Stimulated activated CD4-positive, alpha-beta T cell treated with anti-CD3 and anti-CD28 coated beads, Interleukin-12 subunit alpha, Interleukin-12 subunit beta, amount 100 ng/mL, for 48 hours (primary cell): ENCODE results near the gene UBR7.
"Not testable (repeated sequence)": the region's sequence is repeated elsewhere in the genome, so short reads cannot be mapped to it uniquely, and the experiment has no call there.

Experiments
- DNase-seq, 3 donors: peaks; one replicate each; pipeline ENCODE4 v3.0.0-alpha.2; 2020; ENCODE audit warnings: low read depth in 2 of 3, low spot score in 1 of 3

UBR7 gene, protein sequence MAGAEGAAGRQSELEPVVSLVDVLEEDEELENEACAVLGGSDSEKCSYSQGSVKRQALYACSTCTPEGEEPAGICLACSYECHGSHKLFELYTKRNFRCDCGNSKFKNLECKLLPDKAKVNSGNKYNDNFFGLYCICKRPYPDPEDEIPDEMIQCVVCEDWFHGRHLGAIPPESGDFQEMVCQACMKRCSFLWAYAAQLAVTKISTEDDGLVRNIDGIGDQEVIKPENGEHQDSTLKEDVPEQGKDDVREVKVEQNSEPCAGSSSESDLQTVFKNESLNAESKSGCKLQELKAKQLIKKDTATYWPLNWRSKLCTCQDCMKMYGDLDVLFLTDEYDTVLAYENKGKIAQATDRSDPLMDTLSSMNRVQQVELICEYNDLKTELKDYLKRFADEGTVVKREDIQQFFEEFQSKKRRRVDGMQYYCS

DNA sequence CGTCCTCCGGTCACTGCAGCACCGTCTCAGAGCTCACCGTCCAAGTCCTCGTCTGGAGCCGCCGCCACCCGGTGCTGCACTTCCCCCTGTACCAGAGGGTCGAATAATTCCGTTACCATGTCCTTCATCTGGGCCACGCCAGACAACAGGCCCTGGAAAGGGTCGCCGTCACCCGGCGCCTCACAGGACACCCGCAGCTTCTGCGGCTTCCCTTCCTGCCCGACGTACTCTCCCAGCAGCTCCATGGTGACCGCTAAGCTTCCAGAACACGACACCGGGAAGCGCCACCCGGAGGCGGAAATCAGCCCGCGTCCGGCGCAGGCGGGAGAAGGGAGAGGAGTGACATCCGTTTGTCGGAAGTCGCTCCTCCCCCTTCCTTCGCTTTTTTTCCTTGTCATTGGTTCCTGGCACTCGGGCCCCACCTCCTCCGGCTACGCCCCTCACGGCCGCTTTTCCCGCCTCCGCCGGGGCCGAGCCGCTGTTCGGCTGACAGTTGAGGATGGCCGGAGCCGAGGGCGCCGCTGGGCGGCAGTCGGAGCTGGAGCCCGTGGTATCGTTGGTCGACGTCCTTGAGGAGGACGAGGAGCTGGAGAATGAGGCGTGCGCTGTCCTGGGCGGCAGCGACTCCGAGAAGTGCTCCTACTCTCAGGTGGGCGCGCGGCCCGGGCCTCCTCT lies at the start of gene UBR7, which contains the start of gene GON7:
Gene UBR7, plus strand, starts transcription at position 464 of the 675 bp plus-strand sequence. Its CDS starts 36 bp downstream, at position 500.
Gene GON7, minus strand, starts transcription at position 273 of the 675 bp plus-strand sequence. Its CDS starts 28 bp downstream, at position 245.
- DNase-seq: peak; percentile 85 to 90 (median 88)

- not testable (repeated sequence) for DNase-seq
Measured at GRCh38 chr14:93158349-93158748, 48.7 kb upstream of the UBR7 start.

DNA sequence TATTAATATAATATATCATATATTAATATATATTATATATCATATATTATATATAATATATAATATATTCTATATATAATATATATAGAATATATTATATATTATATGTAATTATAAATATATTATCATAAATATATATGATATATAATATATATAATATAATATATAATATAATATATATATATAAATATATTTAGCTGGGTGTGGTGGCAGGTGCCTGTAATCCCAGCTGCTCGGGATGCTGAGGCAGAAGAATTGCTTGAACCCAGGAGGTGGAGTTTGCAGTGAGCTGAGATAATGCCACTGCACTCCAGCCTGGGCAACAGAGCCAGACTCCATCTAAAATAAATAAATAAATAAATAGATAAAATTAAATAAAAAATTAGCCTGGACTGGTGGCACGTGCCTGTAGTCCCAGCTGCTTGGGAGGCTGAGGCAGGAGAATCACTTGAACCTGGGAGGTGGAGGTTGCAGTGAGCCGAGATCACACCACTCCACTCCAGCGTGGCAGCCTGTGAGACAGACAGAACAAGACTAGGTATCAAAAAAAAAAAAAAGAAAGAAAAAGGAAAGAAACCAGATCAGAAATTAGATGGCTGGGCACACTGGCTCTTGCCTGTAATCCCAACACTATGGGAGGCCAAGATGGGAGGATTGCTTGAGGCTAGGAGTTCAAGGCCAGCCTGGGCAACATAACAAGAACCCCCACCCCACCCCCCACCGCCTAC lies 47.3 kb upstream of the UBR7 start:
- DNase-seq: not testable (repeated sequence)

DNA sequence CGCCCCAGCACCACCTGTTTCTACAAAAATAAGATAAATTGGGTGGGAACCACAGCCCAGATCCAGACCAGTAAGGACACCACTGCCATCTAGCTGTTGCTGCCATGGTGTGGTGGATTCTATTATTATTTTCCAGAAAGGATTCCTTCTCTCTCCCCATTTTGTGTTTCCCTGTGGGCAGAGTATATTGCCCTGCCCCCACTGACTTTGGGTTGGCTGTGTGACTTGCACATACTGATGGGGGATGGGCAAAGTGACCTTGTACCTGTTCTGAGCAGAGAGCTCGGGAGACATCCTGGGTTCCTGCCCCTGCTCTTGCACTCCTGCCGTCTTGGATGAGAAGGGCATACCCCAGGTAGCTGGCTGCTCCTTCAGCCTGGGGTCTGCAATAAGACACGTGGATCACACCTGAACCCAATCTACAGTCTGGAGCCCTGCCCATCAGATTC lies 46.7 kb upstream of the UBR7 start:
- no peak for DNase-seq

- no peak for DNase-seq
Measured at GRCh38 chr14:93161411-93161940, 45.6 kb upstream of the UBR7 start.

- DNase-seq: no peak
Measured at GRCh38 chr14:93163564-93163963, 43.5 kb upstream of the UBR7 start.

DNA sequence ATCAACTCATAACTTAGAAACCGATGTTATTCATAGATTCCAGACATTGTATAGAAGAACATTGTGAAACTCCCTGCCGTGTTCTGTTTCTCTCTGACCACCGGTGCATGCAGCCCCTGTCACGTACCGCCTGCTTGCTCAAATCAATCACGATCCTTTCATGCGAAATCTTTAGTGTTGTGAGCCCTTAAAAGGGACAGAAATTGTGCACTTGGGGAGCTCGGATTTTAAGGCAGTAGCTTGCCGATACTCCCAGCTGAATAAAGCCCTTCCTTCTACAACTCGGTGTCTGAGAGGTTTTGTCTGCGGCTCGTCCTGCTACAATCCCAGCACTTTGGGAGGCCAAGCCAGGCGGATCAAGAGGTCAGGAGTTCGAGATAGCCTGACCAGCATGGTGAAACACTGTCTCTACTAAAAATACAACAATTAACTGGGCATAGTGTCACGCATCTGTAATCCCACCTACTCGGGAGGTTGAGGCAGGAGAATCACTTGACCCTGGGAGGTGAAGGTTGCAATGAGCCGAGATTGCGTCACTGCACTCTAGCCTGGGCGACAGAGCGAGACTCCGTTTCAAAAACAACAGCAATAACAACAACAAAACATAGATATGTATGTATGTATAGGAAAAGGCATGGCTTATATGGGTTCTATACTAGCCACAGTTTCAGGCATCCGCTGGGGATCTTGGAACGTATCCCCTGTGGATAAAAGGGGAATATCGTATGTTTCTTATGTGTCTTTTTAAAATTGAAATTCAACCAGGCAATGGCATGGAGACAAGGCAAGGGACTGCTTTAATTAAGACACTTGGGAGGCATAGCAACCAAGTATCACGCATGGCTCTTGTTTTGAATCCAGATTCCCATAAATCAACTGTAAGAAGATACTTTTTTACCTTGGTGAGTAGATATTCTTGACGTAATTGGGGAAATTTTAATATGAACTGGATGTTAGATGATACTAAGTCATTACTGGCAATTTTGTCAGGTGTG lies 41.5 kb upstream of the UBR7 start:
- DNase-seq: not testable (repeated sequence)

- DNase-seq: not testable (repeated sequence)
Measured at GRCh38 chr14:93168610-93169009, 38.4 kb upstream of the UBR7 start.

- DNase-seq: not testable (repeated sequence)
Measured at GRCh38 chr14:93169619-93170018, 37.4 kb upstream of the UBR7 start.

DNA sequence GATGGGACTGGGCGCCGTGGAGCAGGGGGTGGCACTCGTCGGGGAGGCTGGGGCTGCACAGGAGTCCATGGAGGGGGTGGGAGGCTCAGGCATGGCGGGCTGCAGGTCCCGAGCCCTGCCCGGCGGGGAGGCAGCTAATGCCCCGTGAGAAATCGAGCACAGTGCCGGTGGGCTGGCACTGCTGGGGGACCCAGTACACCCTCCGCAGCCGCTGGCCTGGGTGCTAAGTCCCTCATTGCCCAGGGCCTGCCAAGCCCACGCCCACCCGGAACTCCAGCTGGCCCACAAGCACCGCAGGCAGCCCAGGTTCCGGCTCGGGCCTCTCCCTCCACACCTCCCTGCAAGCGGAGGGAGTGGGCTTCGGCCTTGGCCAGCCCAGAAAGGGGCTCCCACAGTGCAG lies 36.9 kb upstream of the UBR7 start:
- DNase-seq: not testable (repeated sequence)

- DNase-seq: no peak
Measured at GRCh38 chr14:93171376-93171775, 35.7 kb upstream of the UBR7 start.

DNA sequence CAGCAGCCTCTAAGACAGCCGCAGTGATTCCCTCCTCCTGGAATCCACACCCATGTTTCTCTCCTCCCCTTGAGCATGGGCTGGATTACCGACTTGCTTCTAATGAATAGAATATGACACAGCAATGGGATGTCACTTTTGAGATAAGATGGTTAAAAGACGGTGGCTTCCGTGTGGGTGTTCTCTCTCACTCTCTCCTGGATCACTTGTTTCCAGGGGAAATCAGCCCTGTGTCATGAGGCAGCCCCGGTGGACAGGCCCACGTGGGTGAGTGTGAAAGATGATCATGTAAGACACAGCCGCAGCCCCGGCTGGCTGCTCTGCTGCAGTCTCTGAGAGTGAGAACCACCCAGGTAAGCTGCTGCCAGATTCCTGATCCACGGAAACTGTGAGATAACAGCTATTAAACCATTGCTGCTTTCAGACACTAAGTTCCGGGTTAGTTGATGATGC lies 33.1 kb upstream of the UBR7 start:
- no peak for DNase-seq

DNA sequence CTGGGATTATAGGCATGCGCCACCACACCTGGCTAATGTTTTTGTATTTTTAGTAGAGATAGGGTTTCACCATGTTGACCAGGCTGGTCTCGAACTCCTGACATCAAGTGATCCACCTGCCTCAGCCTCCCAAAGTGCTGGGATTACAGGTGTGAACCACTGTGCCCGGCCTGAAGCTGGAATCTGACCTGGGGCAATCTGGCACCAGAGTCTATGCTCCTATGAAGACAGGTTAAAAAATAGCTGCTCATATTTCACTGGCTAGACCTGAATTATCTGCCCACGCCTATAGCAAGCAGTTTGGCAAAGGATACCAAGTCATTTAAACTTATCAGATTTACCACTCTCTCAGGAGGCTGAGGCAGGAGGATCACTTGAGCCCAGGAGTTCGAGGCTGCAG lies 32.3 kb upstream of the UBR7 start:
- not testable (repeated sequence) for DNase-seq

- DNase-seq: no peak
Measured at GRCh38 chr14:93175492-93175891, 31.6 kb upstream of the UBR7 start.

DNA sequence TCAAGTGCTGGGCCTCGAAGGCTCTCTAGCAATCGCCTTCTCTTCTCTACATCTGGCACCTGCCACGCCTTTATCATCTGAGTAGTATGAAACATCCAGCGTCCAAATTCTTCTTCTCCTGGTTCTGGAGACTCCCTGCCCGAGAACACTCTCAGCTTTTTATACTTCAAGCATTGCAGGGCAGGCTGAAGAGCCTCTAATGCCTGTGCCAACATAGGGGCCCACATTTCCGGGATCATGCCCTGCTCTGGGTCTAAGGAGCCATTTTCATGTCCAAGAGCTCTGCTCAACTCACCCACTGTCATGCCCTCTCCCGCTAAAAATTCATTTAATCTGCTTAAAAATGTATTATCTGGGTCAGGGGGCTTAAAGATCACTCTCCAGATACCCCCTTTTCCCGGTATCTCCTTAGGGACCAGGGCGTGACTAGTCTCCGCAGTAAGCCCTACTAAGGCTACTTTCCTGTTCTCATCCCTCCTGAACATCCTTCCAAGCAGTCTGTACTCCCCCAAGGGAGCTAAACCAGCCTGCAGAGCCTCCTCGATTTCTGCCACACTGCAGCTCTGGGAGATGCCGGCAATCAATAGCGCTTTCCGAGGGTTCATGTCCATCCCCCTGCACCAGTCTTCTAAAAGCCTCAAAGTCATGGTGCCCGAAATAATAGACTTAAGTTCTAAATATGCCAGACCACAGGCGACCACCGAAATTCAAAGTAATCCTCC lies 23.3 kb upstream of the UBR7 start:
- no peak for DNase-seq

GRCh38 chr14:93184391-93185348 lies 22.4 kb upstream of the UBR7 start, which contains the start of the genes LYSET and MOAP1:
LYSET (plus strand) TSS chr14:93185317; CDS start chr14:93185406, 89 bp downstream.
MOAP1 (minus strand) TSS chr14:93184897; CDS start chr14:93184242, 655 bp downstream.
- DNase-seq: peak; percentile 72 to 86 (median 81)

- no peak for DNase-seq
Measured at GRCh38 chr14:93185349-93185720, 21.7 kb upstream of the UBR7 start.

- no peak for DNase-seq
Measured at GRCh38 chr14:93186466-93186865, 20.6 kb upstream of the UBR7 start.
